Left cardiac atrium (tissue), 4 donors: ENCODE data around the gene SH2B3. TPM values are rescaled to one million over a fixed set of nuclear protein-coding genes. Genes with fewer than 3 reads are reported as not detected.

Experiments
- ATAC-seq, 2 donors: fragments of 200-7000 bp; cut with Tn5 transposase; one replicate each; pipeline ENCODE4 v1.9.1; 2020; ENCODE audit warnings: mild to moderate bottlenecking in 2 of 2, moderate library complexity in 2 of 2
- DNase-seq: peaks from one replicate; pipeline ENCODE4 v3.0.0-alpha.2; 2020
- intact Hi-C, 2 donors: fragments of 100-400 bp; cut with DNase I; formaldehyde crosslinking; loops; one replicate each; pipeline versions ENCODE4 v1.14.1 to v1.15.1; 2022 to 2023
- total RNA-seq, 2 donors: library from RNA; stranded (reverse); fragmentation: NEBNext Ultra II Directional; extraction: Animal tissue kit (Norgen Biotek cat#: 25700); gene quantifications; one replicate each; pipeline ENCODE4 v1.2.1, GENCODE V29; 2021
- donor health status: DM: no; HTN: yes; CAD: no.
- donor health status: DM: no; HTN: yes; CAD: no; lungs with severe emphysema.
- donor health status: DM: yes; HTN: yes; CAD: no.
- donor health status: Dilated cardiomyopathy.

The SH2B3 gene
- total RNA-seq, 2 donors from 2014 or later, result 27.1 to 39.6 TPM

DNA sequence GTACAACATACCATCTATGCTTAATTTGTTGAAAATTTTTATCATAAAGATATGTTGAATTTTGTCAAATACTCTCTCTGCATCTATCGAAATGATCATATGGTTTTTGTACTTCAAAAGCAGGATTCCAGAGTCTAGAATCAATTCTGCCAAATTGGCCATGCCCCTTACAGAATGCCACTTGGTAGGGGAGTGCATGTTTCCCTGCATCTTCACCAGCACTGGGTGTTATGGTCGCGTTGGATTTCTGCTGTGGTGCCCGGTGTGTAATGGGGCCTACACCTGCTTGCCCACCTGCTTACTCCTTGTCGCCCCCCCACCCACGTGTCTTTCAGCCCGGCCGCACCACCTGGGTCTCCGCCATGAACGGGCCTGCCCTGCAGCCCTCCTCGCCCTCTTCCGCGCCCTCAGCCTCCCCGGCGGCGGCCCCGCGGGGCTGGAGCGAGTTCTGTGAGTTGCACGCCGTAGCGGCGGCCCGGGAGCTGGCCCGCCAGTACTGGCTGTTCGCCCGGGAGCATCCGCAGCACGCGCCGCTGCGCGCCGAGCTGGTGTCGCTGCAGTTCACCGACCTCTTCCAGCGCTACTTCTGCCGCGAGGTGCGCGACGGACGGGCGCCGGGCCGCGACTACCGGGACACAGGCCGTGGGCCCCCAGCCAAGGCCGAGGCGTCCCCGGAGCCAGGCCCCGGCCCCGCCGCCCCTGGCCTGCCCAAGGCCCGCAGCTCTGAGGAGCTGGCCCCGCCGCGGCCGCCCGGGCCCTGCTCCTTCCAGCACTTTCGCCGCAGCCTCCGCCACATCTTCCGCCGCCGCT, 12.3 kb downstream of the SH2B3 start:
- DNase-seq, result no peak
- intact Hi-C loops, result no loop called here

DNA sequence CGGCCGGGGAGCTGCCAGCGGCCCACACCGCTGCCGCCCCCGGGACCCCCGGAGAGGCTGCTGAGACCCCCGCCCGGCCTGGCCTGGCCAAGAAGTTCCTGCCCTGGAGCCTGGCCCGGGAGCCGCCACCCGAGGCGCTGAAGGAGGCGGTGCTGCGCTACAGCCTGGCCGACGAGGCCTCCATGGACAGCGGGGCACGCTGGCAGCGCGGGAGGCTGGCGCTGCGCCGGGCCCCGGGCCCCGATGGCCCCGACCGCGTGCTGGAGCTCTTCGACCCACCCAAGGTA, 12.8 kb downstream of the SH2B3 start:
- no peak for DNase-seq
- ATAC-seq, result no peak
- intact Hi-C loops, result no loop called here

More for the DNA sequence above, 12.3 kb downstream of the SH2B3 start:
- ATAC-seq, result no peak

DNA sequence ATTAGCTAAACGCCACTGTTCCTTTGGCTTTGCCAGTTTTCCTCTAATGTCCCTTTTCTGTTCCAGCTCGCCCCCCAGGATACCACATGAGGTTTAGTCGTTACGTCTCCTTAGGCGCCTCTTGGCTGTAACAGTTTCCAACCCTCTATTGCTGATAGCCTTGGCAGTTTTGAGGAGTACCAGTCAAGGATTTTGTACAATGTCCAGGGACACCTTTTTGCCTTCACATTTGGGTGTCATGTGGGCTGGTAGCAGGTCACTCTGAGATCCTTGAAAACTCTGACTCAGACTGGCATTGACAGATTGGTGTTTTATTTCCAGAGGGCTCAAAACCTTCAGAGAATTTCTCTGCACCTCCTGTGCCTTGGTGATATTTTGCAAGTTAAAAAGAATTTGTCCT, 14.1 kb downstream of the SH2B3 start:
- intact Hi-C loops, result no loop called here
- peak; percentile 50 to 56 for ATAC-seq

DNA sequence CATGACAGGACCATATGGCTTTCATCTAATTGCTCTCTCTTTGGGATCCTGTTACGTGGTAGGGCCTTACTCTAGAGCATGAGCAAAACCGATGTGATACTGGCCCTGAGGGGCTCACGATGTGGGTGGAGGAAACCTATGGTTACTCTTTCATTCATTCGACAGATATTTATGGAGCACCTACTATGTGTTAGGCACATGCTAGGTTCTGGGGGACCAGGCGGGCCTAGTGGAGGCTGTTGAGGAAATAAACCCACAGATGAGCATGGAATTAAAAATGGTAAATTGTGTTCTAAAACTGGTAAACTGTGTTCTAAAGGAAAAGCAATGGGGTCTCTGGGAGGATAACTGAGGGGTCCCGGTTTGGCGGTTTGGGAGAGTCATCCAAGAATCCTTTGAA, 14.8 kb downstream of the SH2B3 start:
- intact Hi-C loops, result no loop called here
- ATAC-seq (no peak), DNase-seq (no peak)

More for the DNA sequence above, 14.1 kb downstream of the SH2B3 start:
- DNase-seq, result no peak

DNA sequence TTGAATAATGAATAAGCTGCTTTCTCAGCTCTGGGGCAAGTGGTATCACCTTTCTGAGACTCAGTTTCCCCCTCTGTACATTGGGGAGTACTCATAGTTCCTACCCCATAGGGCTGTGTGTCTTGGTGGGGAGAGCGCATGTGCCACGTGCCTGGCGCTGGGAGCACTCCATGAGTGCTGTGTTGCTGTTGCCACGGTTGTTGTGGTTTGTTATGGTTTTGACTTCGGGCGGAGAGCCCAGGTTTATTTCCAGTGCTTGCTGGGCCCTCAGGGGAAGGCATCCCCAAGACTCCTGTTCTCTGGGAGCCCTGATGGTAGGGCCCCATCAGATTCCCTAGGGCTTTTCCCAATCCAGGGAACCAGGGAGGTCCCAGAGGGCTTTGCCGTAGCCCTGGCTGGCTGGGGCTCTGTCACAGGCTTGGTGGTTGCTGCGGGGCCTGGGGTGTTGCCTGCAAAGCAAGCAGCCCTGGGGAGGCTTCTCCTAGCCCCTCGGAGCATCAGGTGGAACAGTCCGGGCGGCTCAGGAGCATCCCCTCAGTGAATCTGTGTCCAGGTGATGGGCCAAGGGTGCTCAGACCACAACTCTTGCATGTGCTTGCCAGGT, 18.6 kb downstream of the SH2B3 start:
- no peak for DNase-seq
- intact Hi-C loops, result no loop called here
- no peak for ATAC-seq

DNA sequence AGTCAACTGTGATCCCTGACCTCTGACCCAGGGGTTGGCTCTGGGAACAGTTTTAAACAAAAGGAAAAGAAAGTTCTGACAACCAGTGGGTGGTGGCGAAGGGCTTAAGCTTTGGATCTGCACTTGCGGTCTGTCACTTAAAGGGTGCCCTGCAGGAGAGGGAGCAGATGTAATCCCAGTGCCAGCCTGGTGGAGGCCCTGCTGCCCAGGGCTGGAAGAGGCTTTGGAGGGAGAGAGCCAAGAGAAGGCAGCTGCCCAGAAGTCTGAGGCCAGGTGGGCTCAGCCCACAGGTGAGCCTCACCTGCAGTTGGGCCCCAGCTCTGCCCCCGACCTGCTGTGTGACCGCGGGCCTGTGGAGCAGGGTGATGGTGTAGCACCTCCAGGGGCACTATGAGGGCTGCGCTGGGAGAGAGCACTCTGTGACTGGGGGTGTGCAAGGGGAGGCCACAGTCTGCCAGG, 19.1 kb downstream of the SH2B3 start:
- intact Hi-C loops, result no loop called here
- no peak for DNase-seq
- ATAC-seq, result peak; percentile 4 to 23

DNA sequence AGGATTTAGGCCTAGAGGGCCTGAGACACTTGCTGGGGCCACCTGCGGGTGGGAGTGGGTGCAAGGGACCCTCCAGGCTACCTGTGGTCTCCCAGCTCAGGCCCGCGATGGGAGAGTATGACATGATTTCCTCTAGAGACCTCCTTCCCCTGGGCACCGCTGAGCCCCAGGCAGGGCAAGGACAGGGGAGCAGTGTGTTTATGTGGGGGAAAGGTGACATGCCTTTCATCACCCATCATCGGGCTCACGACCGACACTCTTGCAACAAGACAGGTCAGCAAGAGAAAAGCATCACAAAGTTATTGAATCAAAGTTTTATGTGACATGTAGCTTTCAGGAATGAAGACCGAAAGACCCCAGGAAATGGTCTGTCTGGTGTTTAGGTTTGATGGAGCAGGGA, 19.9 kb downstream of the SH2B3 start:
- intact Hi-C loops, result no loop called here
- DNase-seq (no peak), ATAC-seq (peak; percentile 40 to 76)

DNA sequence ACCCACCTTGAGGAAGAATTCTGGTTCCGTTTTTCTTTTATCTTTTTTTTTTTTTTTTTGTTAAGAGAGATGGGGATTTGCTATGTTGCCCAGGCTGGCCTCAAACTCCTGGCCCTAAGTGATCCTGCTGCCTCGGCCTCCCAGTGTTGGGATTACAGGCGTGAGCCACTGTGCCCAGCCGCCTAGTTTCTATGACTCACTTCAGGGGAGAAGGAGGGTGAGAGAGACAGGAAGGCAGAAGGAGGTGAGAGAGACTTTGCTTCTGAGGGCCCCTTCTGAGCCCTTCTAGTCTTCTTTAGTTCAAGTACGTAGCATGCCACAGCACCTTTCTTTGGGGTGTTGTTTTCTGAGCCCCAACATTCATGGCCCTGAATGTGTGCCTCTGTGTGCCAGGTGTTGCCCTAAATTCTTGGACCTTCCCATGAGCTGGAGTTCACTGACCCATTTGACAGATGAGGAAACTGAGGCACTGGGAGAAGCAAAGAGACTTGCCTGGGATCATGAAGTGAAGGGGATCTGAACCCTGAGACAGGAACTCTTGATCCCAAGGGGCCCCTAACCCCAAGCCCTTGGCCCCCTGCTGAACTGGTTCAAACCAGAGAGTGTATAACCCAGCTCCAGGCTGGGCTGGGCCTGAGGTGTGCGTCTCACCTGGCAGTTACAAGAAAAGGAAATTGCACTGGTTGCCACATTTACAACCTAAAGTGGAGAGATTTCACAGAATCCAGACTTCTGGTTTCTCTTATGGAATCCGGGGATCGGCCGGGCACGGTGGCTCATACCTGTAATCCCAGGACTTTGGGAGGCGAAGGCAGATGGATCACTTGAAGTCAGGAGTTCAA, 20.8 kb downstream of the SH2B3 start:
- DNase-seq, result no peak
- no peak for ATAC-seq
- intact Hi-C loops, result no loop called here

DNA sequence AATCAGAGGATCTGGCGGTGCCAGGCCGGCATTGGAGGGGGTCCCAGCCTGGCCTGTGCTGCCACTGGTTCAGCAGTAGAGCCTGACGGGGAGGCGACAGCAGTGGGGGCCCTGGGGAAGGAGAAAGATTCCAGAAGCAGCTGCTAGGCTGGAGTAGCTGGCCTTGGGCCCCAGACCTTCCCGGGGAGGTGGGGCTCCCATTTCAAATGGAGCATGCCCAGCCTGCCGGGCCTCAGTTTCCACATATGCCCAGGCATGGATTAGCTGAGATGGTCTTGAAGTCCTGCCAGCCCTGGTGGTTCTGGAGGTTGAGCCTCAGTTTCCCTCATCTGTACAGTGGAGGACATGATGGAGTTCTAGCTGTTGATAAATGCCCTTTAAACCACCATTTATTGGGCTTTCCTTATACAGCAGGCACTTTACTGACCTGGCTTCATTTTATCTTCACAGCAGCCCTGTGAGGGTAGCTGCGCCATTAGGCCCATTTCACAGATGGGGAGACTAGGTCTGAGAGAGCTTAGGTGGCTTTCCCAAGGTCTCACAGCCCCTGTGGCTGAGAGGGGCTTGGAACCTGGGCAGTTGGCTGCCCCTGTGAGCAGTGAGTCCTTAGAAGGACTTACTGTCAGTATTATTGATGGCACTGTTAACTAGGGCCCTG, 21.8 kb downstream of the SH2B3 start:
- DNase-seq (no peak), ATAC-seq (no peak)
- intact Hi-C loops, result loop anchor here in 1 of 2 donors (2.0 kb wide), 1 partner anchor 15 kb away; no protein-coding TSS in a partner anchor

DNA sequence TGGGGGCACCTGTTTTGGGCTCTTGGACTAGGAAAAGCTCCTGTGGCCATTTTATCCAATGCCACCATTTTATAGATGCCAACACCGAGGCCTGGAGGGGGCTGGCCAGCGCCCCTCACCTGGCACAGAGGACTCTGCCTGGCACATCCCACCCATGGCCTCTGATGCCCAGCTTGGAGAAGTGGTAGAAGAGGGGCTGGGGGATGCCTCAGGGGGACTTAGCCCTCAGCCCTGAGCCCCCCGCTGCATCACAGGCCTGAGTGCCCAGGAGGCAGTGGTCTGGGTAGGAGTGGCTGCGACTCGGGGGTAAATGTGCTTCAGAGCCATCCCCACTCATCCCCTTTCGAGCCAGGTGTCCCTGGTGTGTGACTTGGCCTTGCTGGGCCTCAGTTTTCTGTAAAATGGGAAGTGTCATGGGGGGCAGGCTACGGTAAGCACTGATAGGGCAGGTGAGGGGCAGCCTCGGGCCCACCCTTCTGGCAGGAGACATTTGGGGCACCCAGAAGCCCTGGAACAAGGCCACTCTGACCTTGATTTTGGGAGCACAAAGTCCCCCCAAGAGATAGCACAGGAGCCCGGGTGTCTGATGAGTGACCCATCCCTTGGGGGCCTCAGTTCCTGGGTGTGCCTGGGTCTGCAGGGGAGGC, 22.5 kb downstream of the SH2B3 start:
- DNase-seq, result no peak
- ATAC-seq, result no peak
- intact Hi-C loops, result loop anchor here in 1 of 2 donors (2.0 kb wide), 1 partner anchor 15 kb away; no protein-coding TSS in a partner anchor

DNA sequence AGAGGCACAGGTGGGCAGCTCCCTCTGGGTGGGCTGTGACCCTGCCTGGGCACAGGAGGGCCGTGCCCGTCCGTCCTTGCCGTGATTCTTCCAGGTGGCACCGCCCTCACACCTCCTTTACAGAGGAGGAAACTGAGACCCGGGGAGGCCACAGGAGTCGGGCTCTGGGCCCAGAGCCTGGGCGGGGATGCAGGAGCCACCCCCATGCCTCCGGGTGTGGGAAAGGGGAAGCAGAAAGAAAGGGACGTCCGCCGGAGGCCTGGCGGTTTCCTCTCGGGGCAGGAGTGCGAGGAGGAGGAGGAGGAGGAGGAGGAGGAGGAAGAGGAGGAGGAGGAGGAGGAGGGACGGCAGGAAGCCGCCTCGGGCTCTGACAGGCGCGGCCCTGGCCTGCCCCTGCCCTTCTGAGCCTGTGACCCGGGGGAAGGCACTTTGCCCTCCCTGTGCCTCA, 23.0 kb downstream of the SH2B3 start:
- ATAC-seq (peak; percentile 17 to 56), DNase-seq (peak; percentile 74)
- intact Hi-C loops, result loop anchor here in 1 of 2 donors (2.0 kb wide), 1 partner anchor 16 kb away; no protein-coding TSS in a partner anchor

DNA sequence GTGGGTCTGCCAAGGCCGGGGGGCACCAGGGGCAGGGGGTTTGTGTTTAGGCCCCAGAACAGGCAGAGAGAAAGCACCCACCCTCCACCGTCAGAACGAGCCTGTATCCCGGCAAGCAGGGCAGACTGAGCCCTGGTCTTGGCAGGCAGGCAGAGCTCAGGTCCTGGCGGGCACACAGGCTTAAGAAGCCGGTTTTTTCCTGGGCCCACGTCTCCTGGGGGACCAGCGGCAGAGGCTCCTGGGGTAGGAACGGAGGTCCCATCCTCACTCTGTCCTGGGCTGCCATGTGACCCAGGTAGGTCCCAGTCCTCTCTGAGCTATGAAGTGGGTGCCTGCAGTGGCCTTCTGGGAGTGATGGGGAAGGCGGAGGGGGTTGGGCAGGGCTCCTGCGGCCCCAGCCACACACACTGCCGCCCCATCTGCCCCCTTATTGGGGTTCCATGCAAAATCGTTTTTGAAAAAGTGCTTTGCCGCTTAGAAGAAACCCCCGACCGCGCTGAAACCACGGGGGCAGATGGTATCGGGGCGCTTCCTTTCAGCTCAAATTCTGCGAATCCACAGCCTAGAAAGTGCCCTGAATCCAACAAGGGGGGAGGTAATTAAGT, 24.2 kb downstream of the SH2B3 start:
- no peak for ATAC-seq
- intact Hi-C loops, result loop anchor here in 1 of 2 donors (2.0 kb wide), 1 partner anchor 17 kb away; no protein-coding TSS in a partner anchor
- no peak for DNase-seq

DNA sequence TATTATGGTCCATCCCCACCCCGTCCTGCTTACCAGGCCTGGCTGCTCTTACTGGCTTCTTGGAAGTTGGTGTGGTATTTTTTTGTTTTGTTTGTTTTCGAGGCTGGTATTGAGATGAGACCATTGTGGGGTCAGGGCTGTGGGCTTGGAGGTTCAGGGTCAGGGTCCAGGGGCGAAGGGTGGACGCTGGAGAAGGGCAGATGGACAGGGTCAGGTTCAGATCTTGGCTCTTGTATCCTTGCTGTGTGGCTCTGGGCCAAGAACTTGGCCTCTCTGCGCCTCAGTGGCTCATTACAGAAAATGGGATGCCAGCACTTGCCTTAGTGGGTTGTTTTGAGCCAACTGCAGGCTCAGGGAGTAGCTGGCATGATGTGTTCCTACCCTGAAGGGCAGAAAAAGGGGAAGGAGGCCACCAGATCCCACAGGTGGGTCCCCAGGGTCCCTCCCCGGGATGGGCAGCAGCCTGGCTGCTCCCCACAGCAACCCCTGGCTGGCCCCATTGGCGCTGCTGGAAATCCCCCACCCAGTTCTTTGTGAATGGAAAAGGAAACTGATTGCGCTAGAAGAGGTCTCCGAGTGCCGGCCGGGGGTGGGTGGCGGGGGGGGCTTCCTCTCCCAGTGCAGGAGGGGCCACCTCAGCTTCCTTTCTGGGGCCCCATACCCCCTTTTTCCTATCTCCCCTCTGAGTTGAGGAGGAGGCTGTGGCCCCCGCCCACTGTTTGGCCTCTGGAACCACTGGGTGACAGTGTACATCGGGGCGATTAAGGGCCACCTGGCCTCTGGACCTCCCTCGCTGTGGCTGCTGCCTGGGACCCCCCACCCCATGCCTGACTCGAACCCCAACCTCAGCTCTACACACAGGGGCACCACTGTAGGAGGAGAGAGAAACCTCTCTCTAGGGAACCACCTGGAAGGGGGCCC, 25.0 kb downstream of the SH2B3 start:
- ATAC-seq (no peak), DNase-seq (no peak)
- intact Hi-C loops, result no loop called here

DNA sequence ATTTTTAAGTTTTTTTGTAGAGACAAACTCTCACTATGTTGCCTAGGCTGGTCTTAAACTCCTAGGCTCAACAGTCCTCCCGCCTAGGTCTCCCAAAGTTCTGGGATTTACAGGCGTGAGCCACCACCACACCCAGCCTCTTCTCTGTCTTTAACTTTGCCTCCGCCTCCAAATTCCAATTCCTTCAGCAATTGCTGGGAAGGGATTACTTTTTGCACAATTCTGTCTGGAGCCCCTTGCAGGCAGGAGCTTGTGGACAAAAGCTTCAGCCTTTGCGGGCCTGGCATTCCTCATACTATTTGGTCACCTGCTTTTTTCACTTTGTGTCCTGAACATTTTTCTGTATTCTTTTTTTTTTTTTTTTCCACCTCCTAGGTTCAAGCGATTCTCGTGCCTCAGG, 26.0 kb downstream of the SH2B3 start:
- DNase-seq (no peak), ATAC-seq (no peak)
- intact Hi-C loops, result no loop called here

DNA sequence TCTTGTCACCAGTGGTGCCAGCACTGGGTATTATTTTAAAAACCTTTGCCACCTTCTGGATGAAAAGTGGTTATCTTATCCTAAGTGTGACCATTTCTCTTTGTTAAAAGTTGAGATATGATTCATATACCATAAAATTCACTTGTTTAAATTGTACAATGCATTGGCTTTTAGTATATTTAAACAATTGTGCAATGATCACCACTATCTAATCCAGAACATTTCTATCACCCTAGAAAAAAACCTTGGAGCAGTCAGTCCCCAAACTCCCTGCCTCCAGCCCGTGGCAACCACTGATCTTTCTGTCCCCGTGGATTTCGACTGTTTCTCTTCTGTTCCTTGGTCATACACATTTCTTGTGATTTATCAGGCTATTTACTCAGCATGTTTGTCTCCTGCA, 28.3 kb downstream of the SH2B3 start:
- ATAC-seq (no peak), DNase-seq (no peak)

DNA sequence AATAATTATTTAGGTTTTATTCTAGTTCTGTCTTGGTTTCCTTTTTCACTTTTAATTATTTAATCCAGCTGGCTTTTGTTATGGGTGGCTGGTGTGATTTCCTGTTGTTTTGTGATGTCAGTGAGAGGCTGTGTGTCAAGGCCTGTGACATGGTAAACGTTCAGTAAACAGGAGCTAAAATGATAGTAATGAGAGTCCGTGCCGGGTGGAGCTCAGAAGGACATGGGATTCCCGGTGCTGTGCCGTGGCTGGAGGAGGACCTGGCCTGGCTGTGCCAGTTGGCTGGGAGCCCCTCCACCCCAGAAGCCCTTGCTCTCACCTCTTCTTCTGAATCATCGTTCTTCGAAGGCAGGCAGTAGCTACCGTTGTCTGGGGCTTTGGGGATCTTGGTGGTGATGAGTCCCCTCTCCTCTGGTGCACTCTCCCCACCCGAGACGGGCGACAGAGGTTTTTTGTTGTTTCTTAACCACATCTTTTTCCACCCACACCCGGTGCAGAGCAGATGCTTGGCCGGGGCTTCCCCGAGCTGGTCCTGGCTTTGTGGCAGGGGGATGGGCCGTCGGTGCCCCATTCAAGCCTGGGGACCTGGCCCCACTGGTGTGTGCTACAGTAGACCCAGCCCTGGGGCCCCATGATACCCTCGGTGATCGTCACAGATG, 29.1 kb downstream of the SH2B3 start:
- intact Hi-C loops, result no loop called here
- DNase-seq, result peak; percentile 75
- ATAC-seq, result peak; percentile 33 to 75

More for the DNA sequence above, 28.3 kb downstream of the SH2B3 start:
- intact Hi-C loops, result no loop called here
